DOHH2 (cell line): ENCODE data around the gene PRICKLE1.

Source experiments
- H3F3A ChIP-seq: fragments of 200-600 bp; sonication (generic), shearing (Covaris generic); 2 replicates; pipeline ENCODE4 v1.6.0; 2016; ENCODE audit warnings: antibody characterized with exemption, mild to moderate bottlenecking; ENCODE audit not compliant: control insufficient read depth, insufficient read depth
- H3K27ac ChIP-seq: fragments of 200-600 bp; sonication (generic); 2 replicates; pipeline ENCODE4 v1.5.1; 2014; ENCODE audit warnings: low read depth, mild to moderate bottlenecking, low read length, moderate library complexity
- H3K27me3 ChIP-seq: fragments of 200-600 bp; sonication (generic); 2 replicates; pipeline ENCODE4 v1.6.1; 2014; ENCODE audit warnings: mild to moderate bottlenecking, low read length, mixed read lengths; ENCODE audit not compliant: control insufficient read depth
- H3K36me3 ChIP-seq: fragments of 200-600 bp; sonication (generic); 2 replicates; pipeline ENCODE4 v1.6.1; 2014; ENCODE audit warnings: mild to moderate bottlenecking, low read length, moderate library complexity, mixed read lengths; ENCODE audit not compliant: control insufficient read depth
- H3K4me1 ChIP-seq: fragments of 200-600 bp; sonication (generic); 2 replicates; pipeline ENCODE4 v1.6.1; 2014; ENCODE audit warnings: mild to moderate bottlenecking, low read length, mixed read lengths; ENCODE audit not compliant: control insufficient read depth
- H3K4me2 ChIP-seq: fragments of 200-600 bp; sonication (generic); 2 replicates; pipeline ENCODE4 v1.6.0; 2014; ENCODE audit warnings: mild to moderate bottlenecking, low read length, moderate library complexity
- H3K4me3 ChIP-seq: fragments of 200-600 bp; sonication (generic); 2 replicates; pipeline ENCODE4 v1.5.1; 2014; ENCODE audit warnings: mild to moderate bottlenecking, low read length, mixed read lengths
- H3K79me2 ChIP-seq: fragments of 200-600 bp; sonication (generic); 2 replicates; pipeline ENCODE4 v1.6.1; 2014; ENCODE audit warnings: mild to moderate bottlenecking, low read length, mixed read lengths; ENCODE audit not compliant: control insufficient read depth
- H3K9me2 ChIP-seq: fragments of 200-600 bp; sonication (generic); replicated peaks from 2 replicates; pipeline ENCODE4 v1.6.1; 2014; ENCODE audit warnings: mild to moderate bottlenecking, low read length, mixed read lengths; ENCODE audit not compliant: control insufficient read depth
- H3K9me3 ChIP-seq: fragments of 200-600 bp; sonication (generic); 2 replicates; pipeline ENCODE4 v1.6.1; 2014; ENCODE audit warnings: antibody characterized with exemption, low read length, mixed read lengths; ENCODE audit not compliant: control insufficient read depth, insufficient read depth
- H4K20me1 ChIP-seq: fragments of 200-600 bp; sonication (generic); 2 replicates; pipeline ENCODE4 v1.6.0; 2014; ENCODE audit warnings: low read depth, mild to moderate bottlenecking, antibody characterized with exemption, low read length, moderate library complexity; ENCODE audit not compliant: control insufficient read depth, insufficient read depth
- CTCF ChIP-seq: fragments of 200-600 bp; sonication (generic); IDR thresholded peaks from one replicate; pipeline ENCODE4 v1.5.1; 2014; ENCODE audit warnings: antibody characterized with exemption, mild to moderate bottlenecking, low read depth, low read length; ENCODE audit not compliant: poor library complexity, severe bottlenecking
- EZH2phosphoT487 ChIP-seq: fragments of 200-600 bp; sonication (generic); IDR thresholded peaks from 2 replicates; pipeline ENCODE4 v1.6.1; 2017; ENCODE audit warnings: borderline replicate concordance, mild to moderate bottlenecking, antibody characterized with exemption, low read length, moderate library complexity, mixed read lengths

PRICKLE1 gene

GRCh38 chr12:42564996-42565395, 24.6 kb downstream of the PRICKLE1 start:
- Histone ChIP-seq H3K4me3 (no peak overlapping the region), H4K20me1 (no peaks in the 10 kb centered on the region), H3F3A (no peaks in the 10 kb centered on the region), H3K9me2 (no peaks in the 10 kb centered on the region), H3K4me1 (no peaks in the 10 kb centered on the region), H3K9me3 (no peaks in the 10 kb centered on the region), H3K4me2 (no peak overlapping the region), H3K27me3 (peaks cover 15% of the 10 kb centered on the region), H3K36me3 (no peaks in the 10 kb centered on the region), H3K27ac (no peak overlapping the region), H3K79me2 (no peaks in the 10 kb centered on the region)
- TF ChIP-seq EZH2phosphoT487 (no peak), CTCF (no peak)

- Histone ChIP-seq H3K4me3 (no peak overlapping the region), H3K9me2 (no peaks in the 10 kb centered on the region)
These were observed 25.0 kb downstream of the PRICKLE1 start for GRCh38 chr12:42564556-42564955.

GRCh38 chr12:42560977-42561376, 28.6 kb downstream of the PRICKLE1 start:
- Histone ChIP-seq H3K79me2 (no peaks in the 10 kb centered on the region), H3K27me3 (peaks cover 10% of the 10 kb centered on the region), H3K9me2 (no peaks in the 10 kb centered on the region), H3K27ac (no peak overlapping the region), H3K4me2 (no peak overlapping the region), H3K4me1 (no peaks in the 10 kb centered on the region), H3K9me3 (no peaks in the 10 kb centered on the region), H3F3A (no peaks in the 10 kb centered on the region), H3K36me3 (no peaks in the 10 kb centered on the region), H3K4me3 (no peak overlapping the region), H4K20me1 (no peaks in the 10 kb centered on the region)
- TF ChIP-seq EZH2phosphoT487 (no peak), CTCF (no peak)

More at GRCh38 chr12:42564556-42564955, 25.0 kb downstream of the PRICKLE1 start:
- Histone ChIP-seq H3K79me2 (no peaks in the 10 kb centered on the region), H3K27ac (no peak overlapping the region), H4K20me1 (no peaks in the 10 kb centered on the region), H3K4me2 (no peak overlapping the region), H3K9me3 (no peaks in the 10 kb centered on the region), H3K27me3 (peaks cover 14% of the 10 kb centered on the region), H3F3A (no peaks in the 10 kb centered on the region), H3K36me3 (no peaks in the 10 kb centered on the region), H3K4me1 (no peaks in the 10 kb centered on the region)
- TF ChIP-seq EZH2phosphoT487: no peak
- no peak for TF ChIP-seq CTCF
